CD4-positive, alpha-beta T cell (primary cell): ENCODE data around the gene VTCN1. TPM values are rescaled to one million over a fixed set of nuclear protein-coding genes. Genes with fewer than 3 reads are reported as not detected.

ENCODE experiments used
- ATAC-seq: fragments of 200-7000 bp; cut with Tn5 transposase; one replicate; pipeline ENCODE4 v1.10.0; 2022; ENCODE audit warnings: mild to moderate bottlenecking; ENCODE audit not compliant: poor library complexity
- CTCF ChIA-PET: fragments of 350-600 bp; sonication (Branson Sonifier 250); formaldehyde crosslinking; loops from one replicate; lab custom pipeline; 2021; ENCODE audit warnings: antibody characterized with exemption, inconsistent platforms; lab: Charles Lee
- POLR2A ChIA-PET: fragments of 350-600 bp; sonication (Branson Sonifier 250); formaldehyde crosslinking; loops from one replicate; lab custom pipeline; 2021; ENCODE audit warnings: antibody characterized with exemption, inconsistent platforms; lab: Charles Lee
- DNase-seq, 14 experiments: peaks; one replicate each; pipeline ENCODE4 v3.0.0-alpha.2; 2013 to 2020; ENCODE audit warnings: mixed read lengths in 2 of 14
- H3K27ac ChIP-seq, 2 donors: one replicate each; pipeline versions ENCODE4 v1.5.1 to v1.7.0; 2013; ENCODE audit warnings: low read length in 2 of 2, low read depth in 1 of 2, mild to moderate bottlenecking in 1 of 2
- H3K27me3 ChIP-seq, 2 experiments: 1 replicate in 1 of 2; 2 replicates in 1 of 2; pipeline versions ENCODE4 v1.6.1 to v1.7.0; 2013; ENCODE audit warnings: low read length in 2 of 2, control low read depth in 1 of 2, mild to moderate bottlenecking in 1 of 2, moderate library complexity in 1 of 2; ENCODE audit not compliant: insufficient read depth in 2 of 2, control insufficient read depth in 1 of 2
- H3K36me3 ChIP-seq: one replicate; pipeline ENCODE4 v1.6.1; 2013; ENCODE audit warnings: low read length, control low read depth; ENCODE audit not compliant: insufficient read depth
- H3K4me1 ChIP-seq: one replicate; pipeline ENCODE4 v1.6.1; 2013; ENCODE audit warnings: low read length, control low read depth; ENCODE audit not compliant: insufficient read depth
- H3K4me3 ChIP-seq: one replicate; pipeline ENCODE4 v1.5.1; 2013; ENCODE audit warnings: mild to moderate bottlenecking, low read length, moderate library complexity
- H3K9me3 ChIP-seq, 2 experiments: 1 replicate in 1 of 2; 2 replicates in 1 of 2; pipeline versions ENCODE4 v1.6.1 to v1.7.0; 2013; ENCODE audit warnings: low read length in 2 of 2, mild to moderate bottlenecking in 2 of 2, control low read depth in 1 of 2, moderate library complexity in 1 of 2; ENCODE audit not compliant: control insufficient read depth in 1 of 2, insufficient read depth in 1 of 2
- H3K27ac Mint-ChIP-seq: one replicate; pipeline ENCODE4 v1.8.0; 2020; ENCODE audit warnings: mixed read lengths
- H3K27me3 Mint-ChIP-seq: one replicate; pipeline ENCODE4 v1.8.0; 2021; ENCODE audit warnings: mixed read lengths
- H3K36me3 Mint-ChIP-seq: one replicate; pipeline ENCODE4 v1.8.0; 2021; ENCODE audit warnings: low read depth, mixed read lengths
- H3K4me1 Mint-ChIP-seq: one replicate; pipeline ENCODE4 v1.8.0; 2021; ENCODE audit warnings: low read depth, mixed read lengths
- H3K4me3 Mint-ChIP-seq: one replicate; pipeline ENCODE4 v1.8.0; 2020; ENCODE audit warnings: mild to moderate bottlenecking, mixed read lengths
- H3K9me3 Mint-ChIP-seq: one replicate; pipeline ENCODE4 v1.8.0; 2020; ENCODE audit warnings: mixed read lengths
- intact Hi-C, 2 experiments: fragments of 100-400 bp; cut with DNase I in 1 of 2; cut with micrococcal nuclease in 1 of 2; formaldehyde crosslinking; loops; one replicate each; pipeline versions ENCODE4 v1.15.1 to v1.9.0; 2023 to 2025; cut with DNase I, micrococcal nuclease
- total RNA-seq, 174 experiments: library from RNA in 2 of 174; stranded (reverse) in 2 of 174; gene quantifications; one replicate each; pipeline ENCODE4 v1.2.3 and lab custom pipeline; 2021 to 2026
- TF ChIP-seq, protein P1 (sequence below): fragments of 200-600 bp; IDR thresholded peaks from one replicate; pipeline ENCODE4 v1.8.0; 2022; ENCODE audit warnings: antibody characterized with exemption, mild to moderate bottlenecking

Gene VTCN1
- total RNA-seq, 2 experiments from 2014 or later = not detected

DNA sequence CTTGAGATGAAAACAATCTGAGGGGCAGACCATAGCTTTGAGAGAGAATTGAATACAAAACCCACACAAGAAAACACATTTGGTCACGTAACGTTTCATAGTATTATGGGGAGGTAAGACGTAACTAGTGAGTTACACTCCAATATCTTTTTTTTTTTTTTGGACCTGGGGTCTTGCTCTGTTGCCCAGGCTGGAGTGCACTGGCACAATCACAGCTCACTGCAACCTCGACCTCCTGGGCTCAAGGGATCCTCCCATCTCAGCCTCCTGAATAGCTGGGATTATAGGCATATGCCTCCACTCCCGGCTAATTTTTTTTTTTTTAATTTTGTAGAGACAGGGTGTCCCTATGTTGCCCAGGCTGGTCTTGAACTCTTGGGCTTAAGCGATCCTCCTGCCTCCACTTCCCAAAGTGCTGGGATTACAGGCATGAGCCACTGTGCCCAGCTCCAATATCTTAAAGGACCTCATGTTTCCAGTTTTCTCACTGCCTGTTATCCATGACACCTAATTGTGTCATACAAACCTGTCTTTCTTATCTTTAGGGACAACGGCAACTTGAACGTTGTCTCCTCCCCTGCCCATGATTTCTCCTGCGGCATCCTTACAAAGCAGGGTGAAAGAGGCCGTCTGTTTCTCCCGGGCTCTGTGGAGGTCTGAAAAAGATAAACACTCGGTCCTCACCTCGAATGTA is 94.5 kb downstream of the VTCN1 start:
- CTCF ChIA-PET = interaction anchor here (1.2 to 1.5 kb wide), 2 partner anchors 10 to 12 kb away, joined by 3 to 8 read pairs; no protein-coding TSS in a partner anchor
- intact Hi-C loops = no loop called here
- H3K9me3 Mint-ChIP-seq = no peaks in the 10 kb centered on the region
- Histone ChIP-seq H3K4me1 (peaks cover 6% of the 10 kb centered on the region), H3K27ac (no peak overlapping the region), H3K27me3 (no peaks in the 10 kb centered on the region), H3K9me3 (no peaks in the 10 kb centered on the region), H3K4me3 (no peak overlapping the region), H3K36me3 (no peaks in the 10 kb centered on the region)
- H3K27ac Mint-ChIP-seq = no peak overlapping the region
- TF ChIP-seq, protein P1, sequence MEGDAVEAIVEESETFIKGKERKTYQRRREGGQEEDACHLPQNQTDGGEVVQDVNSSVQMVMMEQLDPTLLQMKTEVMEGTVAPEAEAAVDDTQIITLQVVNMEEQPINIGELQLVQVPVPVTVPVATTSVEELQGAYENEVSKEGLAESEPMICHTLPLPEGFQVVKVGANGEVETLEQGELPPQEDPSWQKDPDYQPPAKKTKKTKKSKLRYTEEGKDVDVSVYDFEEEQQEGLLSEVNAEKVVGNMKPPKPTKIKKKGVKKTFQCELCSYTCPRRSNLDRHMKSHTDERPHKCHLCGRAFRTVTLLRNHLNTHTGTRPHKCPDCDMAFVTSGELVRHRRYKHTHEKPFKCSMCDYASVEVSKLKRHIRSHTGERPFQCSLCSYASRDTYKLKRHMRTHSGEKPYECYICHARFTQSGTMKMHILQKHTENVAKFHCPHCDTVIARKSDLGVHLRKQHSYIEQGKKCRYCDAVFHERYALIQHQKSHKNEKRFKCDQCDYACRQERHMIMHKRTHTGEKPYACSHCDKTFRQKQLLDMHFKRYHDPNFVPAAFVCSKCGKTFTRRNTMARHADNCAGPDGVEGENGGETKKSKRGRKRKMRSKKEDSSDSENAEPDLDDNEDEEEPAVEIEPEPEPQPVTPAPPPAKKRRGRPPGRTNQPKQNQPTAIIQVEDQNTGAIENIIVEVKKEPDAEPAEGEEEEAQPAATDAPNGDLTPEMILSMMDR = no peak
- peaks cover 18% of the 10 kb centered on the region for H3K4me1 Mint-ChIP-seq
- ATAC-seq (no peak), DNase-seq (no peak)
- H3K27me3 Mint-ChIP-seq = peaks cover 4% of the 10 kb centered on the region
- no peak overlapping the region for H3K4me3 Mint-ChIP-seq
- POLR2A ChIA-PET = no interaction called here
- no peaks in the 10 kb centered on the region for H3K36me3 Mint-ChIP-seq

DNA sequence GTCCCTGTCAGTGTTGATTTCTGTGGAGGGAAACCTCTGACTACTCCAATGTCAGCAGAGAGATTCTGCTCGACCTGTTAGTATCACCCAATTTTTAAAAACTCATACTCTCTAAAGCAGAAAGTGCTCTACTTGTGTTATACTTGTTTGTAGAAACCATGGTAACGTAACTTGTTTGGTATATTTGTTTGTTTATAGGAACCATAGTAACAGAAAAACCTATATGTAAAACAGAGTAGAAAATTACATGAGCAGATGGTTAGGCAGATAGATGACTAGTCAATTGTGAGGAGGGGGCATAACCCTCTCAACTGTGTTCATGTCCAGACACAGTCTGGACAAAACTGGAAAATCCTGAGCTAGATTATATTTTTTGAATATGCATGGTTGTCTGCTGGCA is 95.8 kb downstream of the VTCN1 start:
- DNase-seq (peak in 2 of 14 experiments; percentile 8 to 24), ATAC-seq (peak; percentile 62)
- H3K9me3 ChIP-seq = no peaks in the 10 kb centered on the region
- H3K4me1 Mint-ChIP-seq = peaks cover 10% of the 10 kb centered on the region
- H3K9me3 Mint-ChIP-seq = no peaks in the 10 kb centered on the region
- H3K36me3 ChIP-seq = no peaks in the 10 kb centered on the region
- no peak overlapping the region for H3K4me3 ChIP-seq
- no peak overlapping the region for H3K27ac Mint-ChIP-seq
- TF ChIP-seq, protein P1 = no peak
- no peak overlapping the region for H3K4me3 Mint-ChIP-seq
- H3K36me3 Mint-ChIP-seq = no peaks in the 10 kb centered on the region
- no peaks in the 10 kb centered on the region for H3K4me1 ChIP-seq
- no peaks in the 10 kb centered on the region for H3K27me3 ChIP-seq
- ChIA-PET CTCF (interaction anchor here (1.5 kb wide), 1 partner anchor 14 kb away, joined by 8 read pairs; no protein-coding TSS in a partner anchor), POLR2A (no interaction called here)
- intact Hi-C loops = no loop called here
- H3K27me3 Mint-ChIP-seq = peaks cover 4% of the 10 kb centered on the region
- H3K27ac ChIP-seq = no peak overlapping the region

DNA sequence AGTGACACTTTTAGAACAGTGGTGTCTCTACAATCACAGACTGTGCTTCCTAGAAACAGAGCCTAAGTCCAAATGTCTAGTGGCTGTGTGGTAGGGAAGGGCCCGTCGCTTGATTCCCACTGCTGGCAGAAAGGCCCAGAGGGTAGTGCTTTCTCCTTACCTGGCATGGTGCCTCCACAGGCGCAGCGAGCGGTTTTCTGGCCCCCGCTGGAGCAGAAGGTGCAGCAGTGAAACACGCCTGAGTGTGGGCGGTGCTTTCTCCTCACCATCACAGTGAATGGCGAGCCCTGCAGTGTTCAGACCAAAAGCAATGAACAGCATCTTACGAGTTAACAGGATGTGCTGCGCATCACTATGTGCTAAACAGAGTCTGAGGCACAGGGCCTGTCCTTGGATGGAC is 97.5 kb downstream of the VTCN1 start:
- CTCF ChIA-PET = interaction anchor here (0.9 to 2.0 kb wide), 2 partner anchors 15 to 46 kb away, joined by 3 to 5 read pairs; no protein-coding TSS in a partner anchor
- H3K4me3 ChIP-seq = no peak overlapping the region

More for the DNA sequence above, 97.5 kb downstream of the VTCN1 start:
- intact Hi-C loops = no loop called here
- H3K9me3 ChIP-seq = no peaks in the 10 kb centered on the region
- TF ChIP-seq, protein P1 = no peak
- H3K36me3 Mint-ChIP-seq = no peaks in the 10 kb centered on the region
- H3K4me1 ChIP-seq = no peaks in the 10 kb centered on the region
- peaks cover 10% of the 10 kb centered on the region for H3K4me1 Mint-ChIP-seq
- POLR2A ChIA-PET = no interaction called here
- no peaks in the 10 kb centered on the region for H3K36me3 ChIP-seq
- ATAC-seq (no peak), DNase-seq (no peak)
- no peak overlapping the region for H3K27ac Mint-ChIP-seq
- no peak overlapping the region for H3K4me3 Mint-ChIP-seq
- H3K9me3 Mint-ChIP-seq = no peaks in the 10 kb centered on the region
- H3K27me3 ChIP-seq = no peaks in the 10 kb centered on the region
- peaks cover 4% of the 10 kb centered on the region for H3K27me3 Mint-ChIP-seq
- no peak overlapping the region for H3K27ac ChIP-seq
